Endothelial cell of umbilical vein (primary cell): ENCODE measurements around the gene GDPD3. TPM values are rescaled to one million over a fixed set of nuclear protein-coding genes. Genes with fewer than 3 reads are reported as not detected.
"Not testable (repeated sequence)": the region's sequence is repeated elsewhere in the genome, so short reads cannot be mapped to it uniquely, and the experiment has no call there.

Source experiments
- BruUV-seq: library from RNA; stranded (reverse); fragments of 400-500 nt; replicated peaks from 2 replicates; lab custom pipeline; 2021; lab: Mats Ljungman, UMichigan
- CTCF ChIA-PET: fragments of 300-600, 350-600 bp; sonication (Branson Sonifier 250); formaldehyde crosslinking; loops from one replicate; lab custom pipeline; 2021; ENCODE audit warnings: antibody characterized with exemption, inconsistent platforms; lab: Charles Lee
- POLR2A ChIA-PET: fragments of 300-600, 350-600 bp; sonication (Branson Sonifier 250); formaldehyde crosslinking; loops from one replicate; lab custom pipeline; 2021; ENCODE audit warnings: antibody characterized with exemption, inconsistent platforms; lab: Charles Lee
- DNase-seq: peaks from one replicate; pipeline ENCODE4 v3.0.0-alpha.2; 2011; ENCODE audit warnings: low read depth, low spot score
- FAIRE-seq: peaks from 2 replicates; lab custom pipeline; 2011; peaks lifted over from hg19 to GRCh38; lab: Jason Lieb, UNC
- H2AFZ ChIP-seq: 2 replicates; pipeline ENCODE4 v1.6.0; 2012; ENCODE audit warnings: low read depth, low read length, control low read depth, inconsistent platforms
- H3K27ac ChIP-seq: 2 replicates; pipeline ENCODE4 v1.5.1; 2011; ENCODE audit warnings: low read depth, mild to moderate bottlenecking, control low read depth, low read length, moderate library complexity; ENCODE audit not compliant: insufficient read depth
- H3K27me3 ChIP-seq, 2 experiments: 2 replicates each; pipeline versions ENCODE4 v1.6.0 to v1.6.1; 2011; ENCODE audit warnings: low read length in 2 of 2, mixed read lengths in 1 of 2; ENCODE audit not compliant: control insufficient read depth in 2 of 2, insufficient read depth in 2 of 2
- H3K36me3 ChIP-seq, 2 experiments: 2 replicates in 1 of 2; 3 replicates in 1 of 2; pipeline ENCODE4 v1.5.1; 2011; ENCODE audit warnings: low read length in 2 of 2, mild to moderate bottlenecking in 1 of 2, moderate library complexity in 1 of 2; ENCODE audit not compliant: control insufficient read depth in 2 of 2, insufficient read depth in 2 of 2; ENCODE audit errors: extremely low read depth in 1 of 2
- H3K4me1 ChIP-seq: 3 replicates; pipeline ENCODE4 v1.5.1; 2011; ENCODE audit warnings: mild to moderate bottlenecking, low read length; ENCODE audit not compliant: control insufficient read depth, insufficient read depth; ENCODE audit errors: extremely low read depth
- H3K4me2 ChIP-seq: 2 replicates; pipeline ENCODE4 v1.6.1; 2011; ENCODE audit warnings: low read length, control low read depth, mixed read lengths; ENCODE audit not compliant: insufficient read depth
- H3K4me3 ChIP-seq, 3 experiments: fragments of 200-600 bp in 1 of 3; sonication (generic), shearing (Covaris generic) in 1 of 3; replicated peaks in 1 of 3; 2 replicates each; pipeline ENCODE4 v1.5.1; 2011 to 2016; ENCODE audit warnings: control low read depth in 3 of 3, low read length in 3 of 3, mild to moderate bottlenecking in 2 of 3, inconsistent platforms in 1 of 3, low read depth in 1 of 3, moderate library complexity in 1 of 3; ENCODE audit not compliant: insufficient read depth in 1 of 3
- H3K79me2 ChIP-seq: 2 replicates; pipeline ENCODE4 v1.6.0; 2012; ENCODE audit warnings: low read length, inconsistent platforms; ENCODE audit not compliant: control insufficient read depth, insufficient read depth
- H3K9ac ChIP-seq: replicated peaks from 2 replicates; pipeline ENCODE3; 2011; ENCODE audit warnings: low read length, control low read depth; ENCODE audit not compliant: insufficient read depth; ENCODE audit errors: extremely low read depth
- H3K9me1 ChIP-seq: replicated peaks from 3 replicates; pipeline ENCODE4 v1.6.0; 2011; ENCODE audit warnings: mild to moderate bottlenecking, low read length; ENCODE audit not compliant: control insufficient read depth, insufficient read depth; ENCODE audit errors: extremely low read depth
- H3K9me3 ChIP-seq: replicated peaks from 2 replicates; pipeline ENCODE4 v1.5.1; 2012; ENCODE audit warnings: low read length, inconsistent platforms; ENCODE audit not compliant: control insufficient read depth, insufficient read depth
- H4K20me1 ChIP-seq: replicated peaks from 2 replicates; pipeline ENCODE3; 2011; ENCODE audit warnings: mild to moderate bottlenecking, low read length; ENCODE audit not compliant: control insufficient read depth, insufficient read depth; ENCODE audit errors: extremely low read depth
- EZH2 ChIP-seq: IDR thresholded peaks from 2 replicates; pipeline ENCODE4 v1.6.1; 2012; ENCODE audit warnings: borderline replicate concordance, low read depth, mild to moderate bottlenecking, moderate library complexity, low read length, inconsistent platforms; ENCODE audit not compliant: severe bottlenecking
- FOS ChIP-seq: IDR thresholded peaks from 2 replicates; pipeline ENCODE4 v1.6.1; 2011; ENCODE audit warnings: mild to moderate bottlenecking, low read length, moderate library complexity, borderline replicate concordance; ENCODE audit not compliant: insufficient read depth
- GATA2 ChIP-seq: IDR thresholded peaks from 2 replicates; pipeline ENCODE4 v1.7.0; 2011; ENCODE audit warnings: low read depth, mild to moderate bottlenecking, moderate library complexity, mixed read lengths, low read length; ENCODE audit not compliant: insufficient read length, insufficient read depth
- JUN ChIP-seq: IDR thresholded peaks from 2 replicates; pipeline ENCODE4 v1.6.1; 2011; ENCODE audit warnings: borderline replicate concordance, low read depth; ENCODE audit not compliant: insufficient read length, insufficient read depth
- MYC ChIP-seq: IDR thresholded peaks from one replicate; pipeline ENCODE4 v1.6.1; 2011; ENCODE audit warnings: mild to moderate bottlenecking, low read depth, low read length
- POLR2A ChIP-seq: IDR thresholded peaks from 2 replicates; pipeline ENCODE4 v1.6.1; 2012; ENCODE audit warnings: low read depth, mild to moderate bottlenecking, control low read depth, low read length
- POLR2AphosphoS5 ChIP-seq: IDR thresholded peaks from 2 replicates; pipeline ENCODE4 v1.6.1; 2012; ENCODE audit warnings: low read depth, mild to moderate bottlenecking, control low read depth, low read length, moderate library complexity; ENCODE audit not compliant: insufficient read depth
- dilution Hi-C: fragments of 300-500 bp; cut with MboI; formaldehyde crosslinking; loops from one replicate; pipeline ENCODE4 v1.15.0; 2019; ENCODE audit warnings: low sequenced_read_pairs; ENCODE audit not compliant: extremely low pct_ligation_motif_present
- intact Hi-C: fragments of 100-400 bp; cut with micrococcal nuclease; formaldehyde crosslinking; loops from one replicate; pipeline ENCODE4 v1.10.0; 2022
- polyA plus RNA-seq, 4 experiments: library from polyadenylated mRNA; depleted of rRNA in 3 of 4; stranded (reverse) in 3 of 4; unstranded in 1 of 4; fragments of >200 nt; gene quantifications; 2 replicates each; pipeline versions ENCODE4 v1.2.1 to v1.2.3, GENCODE V29; 2011 to 2012; ENCODE audit warnings: missing spikeins in 1 of 4
- total RNA-seq: library from RNA; stranded (reverse); gene quantifications from 2 replicates; pipeline ENCODE4 v1.2.3, GENCODE V29; 2021
- TF ChIP-seq, protein P1 (sequence below), 2 donors: IDR thresholded peaks; 1 replicate in 1 of 2; 2 replicates in 1 of 2; pipeline ENCODE4 v1.5.1; 2011; ENCODE audit warnings: low read length in 2 of 2, mild to moderate bottlenecking in 2 of 2, moderate library complexity in 2 of 2, control low read depth in 1 of 2, inconsistent platforms in 1 of 2, low read depth in 1 of 2; ENCODE audit not compliant: insufficient read depth in 1 of 2; ENCODE audit errors: extremely low read depth in 1 of 2
- TF ChIP-seq, protein P2 (sequence below): IDR thresholded peaks from 2 replicates; pipeline ENCODE4 v1.6.1; 2011; ENCODE audit not compliant: insufficient read depth, insufficient read length

The GDPD3 gene
- total and polyA plus RNA-seq, 2 donors (not counting 3 experiments of a cell fraction or from before 2014, with no cell fraction given): 8.0 to 18.6 TPM

DNA sequence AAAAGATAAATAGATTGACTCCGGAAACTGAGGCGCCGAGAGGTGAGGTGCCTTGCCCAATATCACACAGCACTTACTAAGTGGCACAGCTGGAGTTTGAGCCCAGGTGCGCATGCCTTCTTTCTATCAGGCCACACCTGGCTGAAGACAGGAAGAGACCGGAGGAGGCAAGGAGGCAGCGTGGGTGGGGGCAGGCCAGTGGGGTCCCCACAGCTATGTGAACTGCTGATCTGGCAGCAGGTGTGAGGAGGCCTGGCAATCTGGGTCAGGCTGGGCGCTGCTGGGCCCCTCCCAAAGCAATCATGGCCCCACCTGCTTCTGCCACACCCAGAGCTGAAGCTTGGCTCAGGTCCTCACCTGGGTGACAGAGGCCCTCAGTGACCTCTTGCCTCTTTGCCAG, 1.9 kb upstream of the GDPD3 start:
- TF ChIP-seq POLR2AphosphoS5 (no peak), GATA2 (no peak), JUN (no peak), POLR2A (no peak), EZH2 (no peak), MYC (no peak), FOS (no peak)
- TF ChIP-seq, protein P1, sequence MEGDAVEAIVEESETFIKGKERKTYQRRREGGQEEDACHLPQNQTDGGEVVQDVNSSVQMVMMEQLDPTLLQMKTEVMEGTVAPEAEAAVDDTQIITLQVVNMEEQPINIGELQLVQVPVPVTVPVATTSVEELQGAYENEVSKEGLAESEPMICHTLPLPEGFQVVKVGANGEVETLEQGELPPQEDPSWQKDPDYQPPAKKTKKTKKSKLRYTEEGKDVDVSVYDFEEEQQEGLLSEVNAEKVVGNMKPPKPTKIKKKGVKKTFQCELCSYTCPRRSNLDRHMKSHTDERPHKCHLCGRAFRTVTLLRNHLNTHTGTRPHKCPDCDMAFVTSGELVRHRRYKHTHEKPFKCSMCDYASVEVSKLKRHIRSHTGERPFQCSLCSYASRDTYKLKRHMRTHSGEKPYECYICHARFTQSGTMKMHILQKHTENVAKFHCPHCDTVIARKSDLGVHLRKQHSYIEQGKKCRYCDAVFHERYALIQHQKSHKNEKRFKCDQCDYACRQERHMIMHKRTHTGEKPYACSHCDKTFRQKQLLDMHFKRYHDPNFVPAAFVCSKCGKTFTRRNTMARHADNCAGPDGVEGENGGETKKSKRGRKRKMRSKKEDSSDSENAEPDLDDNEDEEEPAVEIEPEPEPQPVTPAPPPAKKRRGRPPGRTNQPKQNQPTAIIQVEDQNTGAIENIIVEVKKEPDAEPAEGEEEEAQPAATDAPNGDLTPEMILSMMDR (IDR thresholded peaks at IDR 0.05; ENCODE audit: extremely low read depth in 1 of 2, insufficient read depth in 1 of 2, low read depth in 1 of 2, low read length in 2 of 2): no peak
- TF ChIP-seq, protein P2, sequence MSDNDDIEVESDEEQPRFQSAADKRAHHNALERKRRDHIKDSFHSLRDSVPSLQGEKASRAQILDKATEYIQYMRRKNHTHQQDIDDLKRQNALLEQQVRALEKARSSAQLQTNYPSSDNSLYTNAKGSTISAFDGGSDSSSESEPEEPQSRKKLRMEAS: no peak
- H3K27me3 ChIP-seq: no peaks in the 10 kb centered on the region
- ChIA-PET CTCF (interaction anchor here (0.7 to 2.5 kb wide), 3 partner anchors 23 to 294 kb away, joined by 3 to 9 read pairs (median 5); no protein-coding TSS in a partner anchor), POLR2A (no interaction called here)
- H3K4me2 ChIP-seq: no peak overlapping the region
- dilution Hi-C loops: no loop called here
- no peak overlapping the region for H3K4me3 ChIP-seq
- no TSS peak for BruUV-seq
- H3K9me1 ChIP-seq: no peaks in the 10 kb centered on the region
- no peak overlapping the region for H2AFZ ChIP-seq
- H3K9me3 ChIP-seq: no peaks in the 10 kb centered on the region
- H3K79me2 ChIP-seq: no peaks in the 10 kb centered on the region
- DNase-seq: no peak
- no peak overlapping the region for H3K27ac ChIP-seq
- no peaks in the 10 kb centered on the region for H3K4me1 ChIP-seq
- no peak overlapping the region for H3K9ac ChIP-seq
- no peaks in the 10 kb centered on the region for H4K20me1 ChIP-seq
- no peak for FAIRE-seq
- H3K36me3 ChIP-seq: peaks cover 20 to 51% of the 10 kb centered on the region in 2 experiments
- intact Hi-C loops: no loop called here

DNA sequence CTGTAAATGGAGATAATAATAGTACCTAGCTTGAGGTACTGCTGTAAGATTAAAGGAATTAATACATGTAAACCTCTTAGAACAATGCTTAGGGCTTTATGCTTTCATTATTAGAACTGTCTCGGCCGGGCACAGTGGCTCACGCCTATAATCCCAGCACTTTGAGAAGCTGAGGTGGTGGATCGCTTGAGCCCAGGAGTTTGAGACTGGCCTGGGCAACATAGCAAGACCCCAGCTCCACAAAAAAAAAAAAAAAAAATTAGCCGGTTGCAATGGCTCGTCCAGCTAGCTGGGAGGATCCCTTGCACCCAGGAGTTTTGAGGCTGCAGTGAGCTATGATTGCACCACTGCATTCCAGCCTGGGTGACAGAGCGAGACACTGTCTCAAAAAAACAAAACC, 1.5 kb upstream of the GDPD3 start:
- H3K36me3 ChIP-seq: peaks cover 20 to 50% of the 10 kb centered on the region in 2 experiments
- intact Hi-C loops, BruUV-seq, H3K9ac ChIP-seq, H4K20me1 ChIP-seq, H3K4me3 ChIP-seq, H3K9me1 ChIP-seq, H3K27me3 ChIP-seq, H3K4me1 ChIP-seq, DNase-seq, H3K4me2 ChIP-seq, H2AFZ ChIP-seq, FAIRE-seq, H3K9me3 ChIP-seq, POLR2A ChIA-PET, H3K27ac ChIP-seq, H3K79me2 ChIP-seq, dilution Hi-C loops: not testable (repeated sequence)
- CTCF ChIA-PET: interaction anchor here (1.5 to 2.5 kb wide), 2 partner anchors 22 to 295 kb away, joined by 5 to 9 read pairs; no protein-coding TSS in a partner anchor
